ENCODE results near the gene RELA. TPM values are rescaled to one million over a fixed set of nuclear protein-coding genes. Genes with fewer than 3 reads are reported as not detected.
"Not testable (repeated sequence)": the region's sequence is repeated elsewhere in the genome, so short reads cannot be mapped to it uniquely, and the experiment has no call there.

Gene RELA
- polyA plus RNA-seq, 1 of the 3 experiments (the other 2 are of a cell fraction): 49.5 TPM

GRCh38 chr11:65661599-65662246 is 993 bp downstream of the RELA start (continued):
- TF ChIP-seq GABPA (IDR thresholded peaks at IDR 0.05; ENCODE audit: low read depth): no peak

DNA sequence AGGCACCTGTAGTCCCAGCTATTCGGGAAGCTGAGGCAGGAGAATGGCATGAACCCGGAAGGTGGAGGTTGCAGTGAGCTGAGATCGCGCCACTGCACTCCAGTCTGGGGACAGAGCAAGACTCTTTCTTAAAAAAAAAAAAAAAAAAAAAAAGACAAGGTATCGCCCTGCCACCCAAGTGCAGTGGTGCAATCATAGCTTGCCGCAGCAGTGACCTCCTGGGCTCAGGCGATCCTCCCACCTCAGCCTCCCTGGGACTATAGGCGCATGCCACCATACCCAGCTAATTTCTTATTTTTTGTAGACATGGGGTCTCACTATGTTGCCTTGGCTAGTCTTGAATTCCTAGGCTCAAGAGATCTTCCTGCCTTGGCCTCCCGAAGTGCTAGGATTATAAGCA is 1.8 kb downstream of the RELA start:
- peaks cover 44% of the 10 kb centered on the region for H3K79me2 ChIP-seq (ENCODE audit: insufficient read depth)
- H3K36me3 ChIP-seq (replicated peaks in 1 of 2; ENCODE audit: control insufficient read depth in 1 of 2, insufficient read depth in 2 of 2, low read length in 1 of 2): peaks cover 42 to 48% of the 10 kb centered on the region in 2 experiments
- H4K20me1 ChIP-seq (ENCODE audit: insufficient read depth); H3K27me3 ChIP-seq (ENCODE audit: insufficient read depth); H2AFZ ChIP-seq (ENCODE audit: low read depth); POLR2A ChIA-PET; H3K27ac ChIP-seq (ENCODE audit: low read depth in 2 of 2, low read length in 1 of 2); DNase-seq; H3K9me3 ChIP-seq; H3K4me1 ChIP-seq (ENCODE audit: control insufficient read depth in 1 of 2, insufficient read depth in 2 of 2, low read depth in 1 of 2, low read length in 1 of 2); H3K9me2 ChIP-seq: not testable (repeated sequence)
- peaks cover 20% of the 10 kb centered on the region for H3F3A ChIP-seq (replicated peaks; ENCODE audit: insufficient read depth)
- H3K4me2 ChIP-seq: peak overlapping the region; percentile 98
- 95% methylated on average over 9 of the region's 9 CpGs for WGBS (ENCODE audit: low lambda C conversion rate)
- H3K4me3 ChIP-seq (ENCODE audit: low read depth in 2 of 2, low read length in 1 of 2): peak overlapping the region in 1 of 2 experiments; percentile 90; a peak in 1 of 4 replicates
- CTCF ChIA-PET: interaction anchor here (1.8 kb wide), 1 partner anchor 35 kb away, joined by 6 read pairs; no protein-coding TSS in a partner anchor
- H3K9ac ChIP-seq: peak overlapping the region; percentile 95; the same call in 1 of the 2 replicates

- H3K4me2 ChIP-seq: no peak overlapping the region
- peaks cover 46 to 56% of the 10 kb centered on the region in 2 experiments for H3K36me3 ChIP-seq (replicated peaks in 1 of 2; ENCODE audit: control insufficient read depth in 1 of 2, insufficient read depth in 2 of 2, low read length in 1 of 2)
- 92% methylated on average over 7 of the region's 9 CpGs for WGBS (ENCODE audit: low lambda C conversion rate)
- no peak overlapping the region for H3K9ac ChIP-seq
- H3K27me3 ChIP-seq (ENCODE audit: insufficient read depth): no peaks in the 10 kb centered on the region
- H3K4me1 ChIP-seq (ENCODE audit: control insufficient read depth in 1 of 2, insufficient read depth in 2 of 2, low read depth in 1 of 2, low read length in 1 of 2): peaks cover 9% of the 10 kb centered on the region in 2 experiments; a peak in 3 of 4 replicates
- H3K79me2 ChIP-seq (ENCODE audit: insufficient read depth): peaks cover 44% of the 10 kb centered on the region
- H3K4me3 ChIP-seq (ENCODE audit: low read depth in 2 of 2, low read length in 1 of 2): no peak overlapping the region
- TF ChIP-seq NRF1 (IDR thresholded peaks at IDR 0.05; ENCODE audit: low read depth, low read length): no peak
- TF ChIP-seq TAF1 (IDR thresholded peaks at IDR 0.05; ENCODE audit: borderline replicate concordance, low read depth, low read length): no peak
- TF ChIP-seq GATA2 (CRISPR knock-in tag; IDR thresholded peaks at IDR 0.05): no peak
- no peak for TF ChIP-seq USF1 (IDR thresholded peaks at IDR 0.05; ENCODE audit: borderline replicate concordance, low read depth)
- no peak for TF ChIP-seq YY1 (IDR thresholded peaks at IDR 0.05; ENCODE audit: low read depth)
- no peak for TF ChIP-seq RCOR1 (IDR thresholded peaks at IDR 0.05; ENCODE audit: low read length)
- TF ChIP-seq NFIC (IDR thresholded peaks at IDR 0.05; ENCODE audit: borderline replicate concordance): no peak
- H2AFZ ChIP-seq (ENCODE audit: low read depth): no peak overlapping the region
- no peaks in the 10 kb centered on the region for H3K9me3 ChIP-seq
- CTCF ChIA-PET: interaction anchor here (1.1 to 1.5 kb wide), 3 partner anchors 33 to 225 kb away, joined by 3 to 6 read pairs (median 3); no protein-coding TSS in a partner anchor
- no peaks in the 10 kb centered on the region for H3K9me2 ChIP-seq
- DNase-seq: no peak
- H4K20me1 ChIP-seq (ENCODE audit: insufficient read depth): 0 out of 2 replicates have a peak, but pooled peaks cover 7% of the 10 kb centered on the region
- H3F3A ChIP-seq (replicated peaks; ENCODE audit: insufficient read depth): peaks cover 26% of the 10 kb centered on the region
- POLR2A ChIA-PET: no interaction called here
- H3K27ac ChIP-seq (ENCODE audit: low read depth in 2 of 2, low read length in 1 of 2): no peak overlapping the region; a peak in 1 of 4 replicates
Measured at GRCh38 chr11:65660038-65660437, 2.7 kb downstream of the RELA start.
